PC-3 (cell line): ENCODE measurements around the gene COX4I1. TPM values are rescaled to one million over a fixed set of nuclear protein-coding genes. Genes with fewer than 3 reads are reported as not detected.

Source experiments
- ATAC-seq: fragments of 200-7000 bp; cut with Tn5 transposase; 2 replicates; pipeline ENCODE4 v1.9.1; 2020; ENCODE audit warnings: mild to moderate bottlenecking, moderate library complexity
- BruUV-seq: library from RNA; stranded (reverse); fragments of 400-500 nt; replicated peaks from 2 replicates; lab custom pipeline; 2021; lab: Mats Ljungman, UMichigan
- CTCF ChIA-PET: fragments of 300-600 bp; sonication (Branson Sonifier 250); formaldehyde crosslinking; loops from one replicate; lab custom pipeline; 2022; ENCODE audit warnings: antibody characterized with exemption; lab: Charles Lee
- POLR2A ChIA-PET: fragments of 300-600 bp; sonication (Branson Sonifier 250); formaldehyde crosslinking; loops from one replicate; lab custom pipeline; 2022; ENCODE audit warnings: antibody characterized with exemption; ENCODE audit not compliant: unreplicated experiment; lab: Charles Lee
- DNase-seq: peaks from one replicate; pipeline ENCODE4 v3.0.0-alpha.2; 2015
- H2AFZ ChIP-seq: fragments of 300-600 bp; sonication (generic); 2 replicates; pipeline ENCODE4 v1.6.0; 2016; ENCODE audit warnings: antibody characterized with exemption, low read length
- H3F3A ChIP-seq: fragments of 300-600 bp; sonication (generic); one replicate; pipeline ENCODE4 v1.6.0; 2017; ENCODE audit warnings: antibody characterized with exemption, low read length, control low read depth, mild to moderate bottlenecking; ENCODE audit not compliant: unreplicated experiment
- H3K27ac ChIP-seq: fragments of 300-600 bp; sonication (generic); 2 replicates; pipeline ENCODE4 v1.5.1; 2016; ENCODE audit warnings: mild to moderate bottlenecking, low read length
- H3K27me3 ChIP-seq: fragments of 300-600 bp; sonication (generic); 2 replicates; pipeline ENCODE4 v1.6.1; 2016; ENCODE audit warnings: low read length, mixed read lengths
- H3K36me3 ChIP-seq: fragments of 300-600 bp; sonication (generic); 2 replicates; pipeline ENCODE4 v1.6.1; 2016; ENCODE audit warnings: low read depth, mixed run types, low read length, mixed read lengths
- H3K4me1 ChIP-seq: fragments of 300-600 bp; sonication (generic); 2 replicates; pipeline ENCODE4 v1.5.1; 2016; ENCODE audit warnings: low read length; ENCODE audit not compliant: insufficient read depth
- H3K4me2 ChIP-seq: fragments of 300-600 bp; sonication (generic); 2 replicates; pipeline ENCODE4 v1.6.0; 2016; ENCODE audit warnings: low read length
- H3K4me3 ChIP-seq: fragments of 300-600 bp; sonication (generic); 2 replicates; pipeline ENCODE4 v1.5.1; 2016; ENCODE audit warnings: mild to moderate bottlenecking, low read length, mixed read lengths
- H3K79me2 ChIP-seq: fragments of 300-600 bp; sonication (generic); 2 replicates; pipeline ENCODE4 v1.6.1; 2017; ENCODE audit warnings: low read length, mixed read lengths
- H3K9ac ChIP-seq: fragments of 300-600 bp; sonication (generic); 2 replicates; pipeline ENCODE4 v1.6.0; 2016; ENCODE audit warnings: mild to moderate bottlenecking, low read length
- H3K9me2 ChIP-seq: fragments of 300-600 bp; sonication (generic); replicated peaks from 2 replicates; pipeline ENCODE4 v1.6.1; 2016; ENCODE audit warnings: mixed run types, low read length, mixed read lengths
- H3K9me3 ChIP-seq: fragments of 300-600 bp; sonication (generic); 2 replicates; pipeline ENCODE4 v1.6.1; 2016; ENCODE audit warnings: low read length, mixed read lengths
- H4K20me1 ChIP-seq: fragments of 300-600 bp; sonication (generic); 2 replicates; pipeline ENCODE4 v1.6.1; 2016; ENCODE audit warnings: low read length, mixed read lengths
- CTCF ChIP-seq: fragments of 300-600 bp; sonication (generic); conservative IDR thresholded peaks from 2 replicates; pipeline ENCODE4 v1.5.1; 2017; ENCODE audit warnings: antibody characterized with exemption, low read depth, mild to moderate bottlenecking, low read length
- EZH2 ChIP-seq: fragments of 300-600 bp; sonication (generic); IDR thresholded peaks from one replicate; pipeline ENCODE4 v1.6.1; 2017; ENCODE audit warnings: antibody characterized with exemption, mild to moderate bottlenecking, low read length; ENCODE audit not compliant: unreplicated experiment
- EZH2phosphoT487 ChIP-seq: fragments of 300-600 bp; sonication (generic); IDR thresholded peaks from 2 replicates; pipeline ENCODE4 v1.6.1; 2018; ENCODE audit warnings: mild to moderate bottlenecking, antibody characterized with exemption, low read length, borderline replicate concordance
- intact Hi-C: fragments of 100-400 bp; cut with micrococcal nuclease; formaldehyde crosslinking; loops from 2 replicates; pipeline ENCODE4 v1.9.0; 2023
- total RNA-seq: library from RNA; depleted of rRNA; stranded (reverse); fragments of >200 nt; gene quantifications from 2 replicates; pipeline ENCODE4 v1.2.3, GENCODE V29; 2014

Gene COX4I1
- total RNA-seq, 1 experiment from 2014 or later, result 598 TPM

- H3K9ac ChIP-seq, result no peak overlapping the region
- no peaks in the 10 kb centered on the region for H3K79me2 ChIP-seq
- no peak for ATAC-seq
- no peaks in the 10 kb centered on the region for H4K20me1 ChIP-seq
- intact Hi-C loops, result no loop called here
- no peak overlapping the region for H3K27ac ChIP-seq
- H3F3A ChIP-seq, result no peaks in the 10 kb centered on the region
- no TSS peak for BruUV-seq
- no peak overlapping the region for H2AFZ ChIP-seq
- H3K4me3 ChIP-seq, result no peak overlapping the region
- H3K9me3 ChIP-seq, result no peaks in the 10 kb centered on the region
- no peak overlapping the region for H3K4me2 ChIP-seq
- H3K4me1 ChIP-seq, result no peaks in the 10 kb centered on the region
- POLR2A ChIA-PET, result no interaction called here
- DNase-seq, result no peak
- no peak for TF ChIP-seq EZH2
- TF ChIP-seq CTCF, result no peak
- TF ChIP-seq EZH2phosphoT487, result no peak
- H3K9me2 ChIP-seq, result no peaks in the 10 kb centered on the region
- CTCF ChIA-PET, result no interaction called here
- no peaks in the 10 kb centered on the region for H3K36me3 ChIP-seq
- H3K27me3 ChIP-seq, result peaks cover 79% of the 10 kb centered on the region
Observed at GRCh38 chr16:85843471-85844168, 44.1 kb downstream of the COX4I1 start.

- no peaks in the 10 kb centered on the region for H3F3A ChIP-seq
- TF ChIP-seq EZH2 (no peak), EZH2phosphoT487 (no peak), CTCF (no peak)
- DNase-seq (no peak), ATAC-seq (no peak)
- no peaks in the 10 kb centered on the region for H3K9me2 ChIP-seq
- no peak overlapping the region for H3K4me3 ChIP-seq
- no peaks in the 10 kb centered on the region for H3K36me3 ChIP-seq
- no peak overlapping the region for H3K4me2 ChIP-seq
- no peaks in the 10 kb centered on the region for H4K20me1 ChIP-seq
- H3K9me3 ChIP-seq, result no peaks in the 10 kb centered on the region
- H3K79me2 ChIP-seq, result no peaks in the 10 kb centered on the region
- H3K27me3 ChIP-seq, result peaks cover 78% of the 10 kb centered on the region
- H3K27ac ChIP-seq, result no peak overlapping the region
- no peak overlapping the region for H2AFZ ChIP-seq
- ChIA-PET POLR2A (no interaction called here), CTCF (no interaction called here)
- H3K9ac ChIP-seq, result no peak overlapping the region
- no peaks in the 10 kb centered on the region for H3K4me1 ChIP-seq
- BruUV-seq, result no TSS peak
- intact Hi-C loops, result no loop called here
Observed at GRCh38 chr16:85844169-85844481, 44.6 kb downstream of the COX4I1 start.

GRCh38 chr16:85844786-85845185, 45.3 kb downstream of the COX4I1 start:
- no peak overlapping the region for H3K4me3 ChIP-seq
- no peaks in the 10 kb centered on the region for H3K9me3 ChIP-seq
- peaks cover 78% of the 10 kb centered on the region for H3K27me3 ChIP-seq
- DNase-seq (no peak), ATAC-seq (no peak)
- POLR2A ChIA-PET, result no interaction called here
- CTCF ChIA-PET, result no interaction called here
- H3K4me2 ChIP-seq, result no peak overlapping the region
- no peaks in the 10 kb centered on the region for H3K4me1 ChIP-seq
- no peaks in the 10 kb centered on the region for H3K79me2 ChIP-seq
- no peaks in the 10 kb centered on the region for H3F3A ChIP-seq
- intact Hi-C loops, result no loop called here
- no peak overlapping the region for H3K9ac ChIP-seq
- H4K20me1 ChIP-seq, result no peaks in the 10 kb centered on the region
- no peak overlapping the region for H3K27ac ChIP-seq
- no TSS peak for BruUV-seq
- TF ChIP-seq EZH2phosphoT487 (no peak), CTCF (no peak), EZH2 (no peak)
- H2AFZ ChIP-seq, result no peak overlapping the region
- H3K9me2 ChIP-seq, result no peaks in the 10 kb centered on the region
- H3K36me3 ChIP-seq, result no peaks in the 10 kb centered on the region
